ENCODE data around the gene AASS.
"Not testable (repeated sequence)": the region's sequence is repeated elsewhere in the genome, so short reads cannot be mapped to it uniquely, and the experiment has no call there.

The AASS gene

GRCh38 chr7:122143751-122144711 lies at the start of gene AASS:
TSS of gene AASS (minus strand) at chr7:122144249. CDS start at chr7:122133726, 10,523 bp downstream.
- DNase-seq (ENCODE audit: extremely low read depth in 1 of 2, low read depth in 1 of 2): peak; percentile 58 to 67

GRCh38 chr7:122188785-122189184 lies 44.7 kb upstream of the AASS start:
- no peak for DNase-seq (ENCODE audit: extremely low read depth in 1 of 2, low read depth in 1 of 2)

- no peak for DNase-seq (ENCODE audit: extremely low read depth in 1 of 2, low read depth in 1 of 2)
These were observed 39.1 kb upstream of the AASS start for GRCh38 chr7:122183106-122183505.

GRCh38 chr7:122182081-122182480 lies 38.0 kb upstream of the AASS start:
- no peak for DNase-seq (ENCODE audit: extremely low read depth in 1 of 2, low read depth in 1 of 2)

- not testable (repeated sequence) for DNase-seq (ENCODE audit: extremely low read depth in 1 of 2, low read depth in 1 of 2)
These were observed 28.1 kb upstream of the AASS start for GRCh38 chr7:122172144-122172543.

GRCh38 chr7:122166740-122167139 lies 22.7 kb upstream of the AASS start:
- DNase-seq (ENCODE audit: extremely low read depth in 1 of 2, low read depth in 1 of 2): no peak

GRCh38 chr7:122166275-122166674 lies 22.2 kb upstream of the AASS start:
- DNase-seq (ENCODE audit: extremely low read depth in 1 of 2, low read depth in 1 of 2): no peak

- no peak for DNase-seq (ENCODE audit: extremely low read depth in 1 of 2, low read depth in 1 of 2)
These were observed 17.6 kb upstream of the AASS start for GRCh38 chr7:122161628-122162027.

GRCh38 chr7:122155566-122155965 lies 11.5 kb upstream of the AASS start:
- no peak for DNase-seq (ENCODE audit: extremely low read depth in 1 of 2, low read depth in 1 of 2)

- DNase-seq (ENCODE audit: extremely low read depth in 1 of 2, low read depth in 1 of 2): no peak
These were observed 4.8 kb upstream of the AASS start for GRCh38 chr7:122148878-122149277.

GRCh38 chr7:122148081-122148480 lies 4.0 kb upstream of the AASS start:
- no peak for DNase-seq (ENCODE audit: extremely low read depth in 1 of 2, low read depth in 1 of 2)

- DNase-seq (ENCODE audit: extremely low read depth in 1 of 2, low read depth in 1 of 2): no peak
These were observed 2.0 kb upstream of the AASS start for GRCh38 chr7:122145937-122146645.

- no peak for DNase-seq (ENCODE audit: extremely low read depth in 1 of 2, low read depth in 1 of 2)
These were observed 686 bp downstream of the AASS start for GRCh38 chr7:122143376-122143750.

GRCh38 chr7:122140918-122141317 lies 3.1 kb downstream of the AASS start:
- no peak for DNase-seq (ENCODE audit: extremely low read depth in 1 of 2, low read depth in 1 of 2)

GRCh38 chr7:122137251-122138077 lies 6.6 kb downstream of the AASS start:
- no peak for DNase-seq (ENCODE audit: extremely low read depth in 1 of 2, low read depth in 1 of 2)

- DNase-seq (ENCODE audit: extremely low read depth in 1 of 2, low read depth in 1 of 2): no peak
These were observed 7.3 kb downstream of the AASS start for GRCh38 chr7:122136639-122137245.

GRCh38 chr7:122136078-122136477 lies 8.0 kb downstream of the AASS start:
- DNase-seq (ENCODE audit: extremely low read depth in 1 of 2, low read depth in 1 of 2): no peak

GRCh38 chr7:122135275-122135674 lies 8.8 kb downstream of the AASS start:
- DNase-seq (ENCODE audit: extremely low read depth in 1 of 2, low read depth in 1 of 2): no peak

GRCh38 chr7:122134793-122135192 lies 9.3 kb downstream of the AASS start:
- DNase-seq (ENCODE audit: extremely low read depth in 1 of 2, low read depth in 1 of 2): not testable (repeated sequence)

- DNase-seq (ENCODE audit: extremely low read depth in 1 of 2, low read depth in 1 of 2): no peak
These were observed 10.6 kb downstream of the AASS start for GRCh38 chr7:122133477-122133876.

GRCh38 chr7:122132341-122132740 lies 11.7 kb downstream of the AASS start:
- DNase-seq (ENCODE audit: extremely low read depth in 1 of 2, low read depth in 1 of 2): no peak

Measured in stimulated activated CD8-positive, alpha-beta memory T cell treated with anti-CD3 and anti-CD28 coated beads, Interleukin-7, amount 100 ng/mL, for 48 hours (primary cell).